ENCODE measurements around the gene ABCA2.

GRCh38 chr9:137048655-137049543, 20.9 kb upstream of the ABCA2 start:
- TF ChIP-seq EZH2phosphoT487 (IDR thresholded peaks at IDR 0.05; ENCODE audit: borderline replicate concordance) (no peak), CTCF (conservative IDR thresholded peaks at IDR 0.05; ENCODE audit: low read length) (no peak)
